IMR-90 (cell line): ENCODE data around the gene RAB3C. TPM values are rescaled to one million over a fixed set of nuclear protein-coding genes. Genes with fewer than 3 reads are reported as not detected.

Experiments used
- ATAC-seq: fragments of 200-7000 bp; cut with Tn5 transposase; 2 replicates; pipeline ENCODE4 v1.9.1; 2020; ENCODE audit warnings: low read depth, mild to moderate bottlenecking, moderate library complexity
- BruUV-seq: library from RNA; stranded (reverse); fragments of 400-500 nt; replicated peaks from 2 replicates; lab custom pipeline; 2021; lab: Mats Ljungman, UMichigan
- CTCF ChIA-PET: fragments of 300-600 bp; formaldehyde crosslinking; extraction: SDS; loops from one replicate; lab custom pipeline; 2021; ENCODE audit warnings: antibody characterized with exemption; lab: Yijun Ruan, JAX
- POLR2A ChIA-PET: fragments of 300-600 bp; sonication (Branson Sonifier 250); formaldehyde crosslinking; loops from one replicate; lab custom pipeline; 2022; ENCODE audit warnings: antibody characterized with exemption; ENCODE audit not compliant: unreplicated experiment; lab: Charles Lee
- DNase-seq: peaks from one replicate; pipeline ENCODE4 v3.0.0; 2013
- H2AFZ ChIP-seq: replicated peaks from 2 replicates; pipeline ENCODE3; 2013; ENCODE audit warnings: low read length, mild to moderate bottlenecking; ENCODE audit not compliant: poor library complexity
- H2AK5ac ChIP-seq: 2 replicates; pipeline ENCODE4 v1.6.1; 2013; ENCODE audit warnings: low read depth, low read length, inconsistent platforms
- H2AK9ac ChIP-seq: replicated peaks from 2 replicates; pipeline ENCODE3; 2013; ENCODE audit warnings: mild to moderate bottlenecking, low read depth, low read length, moderate library complexity; ENCODE audit not compliant: poor library complexity
- H2BK120ac ChIP-seq: 2 replicates; pipeline ENCODE4 v1.6.1; 2013; ENCODE audit warnings: low read depth, low read length, inconsistent platforms
- H2BK15ac ChIP-seq: 3 replicates; pipeline ENCODE4 v1.6.1; 2013; ENCODE audit warnings: low read depth, low read length, inconsistent platforms
- H2BK20ac ChIP-seq: 2 replicates; pipeline ENCODE4 v1.6.1; 2013; ENCODE audit warnings: low read depth, mild to moderate bottlenecking, inconsistent platforms, low read length, moderate library complexity
- H2BK5ac ChIP-seq: 2 replicates; pipeline ENCODE4 v1.6.1; 2013; ENCODE audit warnings: mild to moderate bottlenecking, low read depth, low read length, inconsistent platforms; ENCODE audit not compliant: poor library complexity, severe bottlenecking
- H3K14ac ChIP-seq: replicated peaks from 2 replicates; pipeline ENCODE4 v1.6.1; 2013; ENCODE audit warnings: low read depth, low read length, inconsistent platforms
- H3K18ac ChIP-seq: 2 replicates; pipeline ENCODE4 v1.6.1; 2013; ENCODE audit warnings: low read depth, low read length, control low read depth
- H3K23ac ChIP-seq: 2 replicates; pipeline ENCODE4 v1.6.1; 2013; ENCODE audit warnings: low read depth, low read length, inconsistent platforms
- H3K27ac ChIP-seq: 2 replicates; pipeline ENCODE4 v1.5.1; 2013; ENCODE audit warnings: mild to moderate bottlenecking, control low read depth, low read length; ENCODE audit not compliant: insufficient read depth
- H3K27me3 ChIP-seq: 2 replicates; pipeline ENCODE4 v1.6.1; 2013; ENCODE audit warnings: low read length; ENCODE audit not compliant: control insufficient read depth, insufficient read depth
- H3K36me3 ChIP-seq: 2 replicates; pipeline ENCODE4 v1.6.1; 2013; ENCODE audit warnings: low read length, mixed read lengths; ENCODE audit not compliant: control insufficient read depth, insufficient read depth
- H3K4ac ChIP-seq: 2 replicates; pipeline ENCODE4 v1.6.1; 2013; ENCODE audit warnings: low read depth, low read length, inconsistent platforms
- H3K4me1 ChIP-seq: 2 replicates; pipeline ENCODE4 v1.6.1; 2013; ENCODE audit warnings: low read length, mixed read lengths; ENCODE audit not compliant: control insufficient read depth, insufficient read depth
- H3K4me2 ChIP-seq: 2 replicates; pipeline ENCODE4 v1.6.1; 2013; ENCODE audit warnings: low read depth, mild to moderate bottlenecking, control low read depth, low read length, moderate library complexity
- H3K4me3 ChIP-seq: 2 replicates; pipeline ENCODE4 v1.5.1; 2013; ENCODE audit warnings: low read depth, mild to moderate bottlenecking, control low read depth, low read length, moderate library complexity; ENCODE audit not compliant: insufficient read depth
- H3K56ac ChIP-seq: 2 replicates; pipeline ENCODE4 v1.6.1; 2013; ENCODE audit warnings: low read length, inconsistent platforms; ENCODE audit not compliant: insufficient read depth; ENCODE audit errors: extremely low read depth
- H3K79me1 ChIP-seq, 2 experiments: 2 replicates each; pipeline ENCODE4 v1.6.1; 2013; ENCODE audit warnings: low read length in 2 of 2, inconsistent platforms in 1 of 2, low read depth in 1 of 2
- H3K9ac ChIP-seq: 2 replicates; pipeline ENCODE4 v1.6.1; 2013; ENCODE audit warnings: low read depth, low read length, control low read depth
- H3K9me1 ChIP-seq: 2 replicates; pipeline ENCODE4 v1.6.1; 2013; ENCODE audit warnings: low read length, inconsistent platforms; ENCODE audit not compliant: insufficient read depth
- H3K9me3 ChIP-seq: 2 replicates; pipeline ENCODE4 v1.6.1; 2013; ENCODE audit warnings: low read length; ENCODE audit not compliant: control insufficient read depth, insufficient read depth
- H4K20me1 ChIP-seq: 2 replicates; pipeline ENCODE4 v1.6.1; 2013; ENCODE audit warnings: low read length, inconsistent platforms; ENCODE audit not compliant: insufficient read depth
- H4K5ac ChIP-seq: 2 replicates; pipeline ENCODE4 v1.6.1; 2013; ENCODE audit warnings: mild to moderate bottlenecking, low read depth, low read length, control low read depth
- H4K8ac ChIP-seq, 2 experiments: 2 replicates each; pipeline ENCODE4 v1.6.1; 2013; ENCODE audit warnings: low read depth in 2 of 2, low read length in 2 of 2, control low read depth in 1 of 2, inconsistent platforms in 1 of 2
- H4K91ac ChIP-seq: 2 replicates; pipeline ENCODE4 v1.6.1; 2013; ENCODE audit warnings: low read depth, low read length, inconsistent platforms; ENCODE audit not compliant: insufficient read depth
- CHD1 ChIP-seq: IDR thresholded peaks from 2 replicates; pipeline ENCODE4 v1.6.1; 2012; ENCODE audit warnings: low read depth, low read length, improper control_type of control experiment
- ELK1 ChIP-seq: fragments of 150-350 bp; IDR thresholded peaks from 2 replicates; pipeline ENCODE4 v1.6.1; 2016; ENCODE audit warnings: low read depth, mild to moderate bottlenecking, low read length, moderate library complexity, borderline replicate concordance
- RAD21 ChIP-seq: IDR thresholded peaks from 2 replicates; pipeline ENCODE4 v1.6.1; 2012; ENCODE audit warnings: low read length, improper control_type of control experiment
- RFX5 ChIP-seq: IDR thresholded peaks from 2 replicates; pipeline ENCODE4 v1.8.0; 2012; ENCODE audit warnings: low read depth, mild to moderate bottlenecking, low read length, moderate library complexity
- WGBS, 2 experiments: methylation state at CpG; one replicate each; pipeline versions ENCODE4 v1.1.5 to v1.1.7; 2013; ENCODE audit warnings: missing lambda C conversion rate in 2 of 2; ENCODE audit not compliant: insufficient read length in 1 of 2; ENCODE audit errors: extremely low coverage in 2 of 2; 5-methylcytosine and 5-hydroxymethylcytosine counted together
- dilution Hi-C: fragments of 300-500 bp; cut with HindIII; formaldehyde crosslinking; loops from one replicate; pipeline ENCODE4 v1.14.3; 2018; ENCODE audit warnings: low sequenced_read_pairs; ENCODE audit not compliant: unreplicated experiment
- in situ Hi-C: fragments of 300-500 bp; cut with MboI; formaldehyde crosslinking; loops from 3 replicates; pipeline ENCODE4 v1.14.3; 2019; ENCODE audit warnings: low sequenced_read_pairs, inconsistent platforms, mixed read lengths
- intact Hi-C: fragments of 100-400 bp; cut with micrococcal nuclease; formaldehyde crosslinking; loops from 2 replicates; pipeline ENCODE4 v1.10.0; 2022
- polyA plus RNA-seq, 3 experiments: library from polyadenylated mRNA; depleted of rRNA; stranded (reverse); fragments of >200 nt; gene quantifications; 2 replicates each; pipeline ENCODE4 v1.2.3, GENCODE V29; 2012; ENCODE audit warnings: low replicate concordance in 1 of 3
- total RNA-seq: library from RNA; depleted of rRNA; stranded (reverse); fragments of >200 nt; gene quantifications from 2 replicates; pipeline ENCODE4 v1.2.3, GENCODE V29; 2012

The RAB3C gene
- total and polyA plus RNA-seq, 2 of the 4 experiments (the other 2 are of a cell fraction): not detected

- Histone ChIP-seq H3K79me1 (no peaks in the 10 kb centered on the region), H3K9me1 (no peaks in the 10 kb centered on the region), H3K23ac (no peak overlapping the region), H2AFZ (no peak overlapping the region), H3K9me3 (no peaks in the 10 kb centered on the region), H3K4me3 (no peak overlapping the region), H3K4me1 (no peaks in the 10 kb centered on the region), H2BK15ac (no peak overlapping the region), H3K36me3 (no peaks in the 10 kb centered on the region), H2AK5ac (no peak overlapping the region), H4K8ac (no peak overlapping the region), H3K27me3 (no peaks in the 10 kb centered on the region), H2AK9ac (no peak overlapping the region), H2BK120ac (no peak overlapping the region), H3K4me2 (no peak overlapping the region), H3K14ac (no peak overlapping the region), H3K9ac (no peak overlapping the region), H2BK5ac (no peak overlapping the region), H2BK20ac (no peak overlapping the region), H4K5ac (no peak overlapping the region), H3K18ac (no peak overlapping the region), H4K91ac (no peak overlapping the region), H3K27ac (no peak overlapping the region), H3K4ac (no peak overlapping the region), H4K20me1 (no peaks in the 10 kb centered on the region), H3K56ac (no peak overlapping the region)
- ChIA-PET POLR2A (interaction anchor here (0.6 kb wide), 1 partner anchor 55 kb away, joined by 5 read pairs; no protein-coding TSS in a partner anchor), CTCF (interaction anchor here (0.6 kb wide), 1 partner anchor 16 kb away, joined by 4 read pairs; no protein-coding TSS in a partner anchor)
- in situ Hi-C loops (no loop called here), intact Hi-C loops (no loop called here), dilution Hi-C loops (no loop called here)
- DNase-seq: no peak
- no peak for TF ChIP-seq CHD1
- no peak for TF ChIP-seq RAD21
- TF ChIP-seq RFX5: no peak
- TF ChIP-seq ELK1: no peak
- BruUV-seq: no TSS peak
- WGBS, 2 experiments: no CpG with 5 or more reads among the region's 6 CpGs
- ATAC-seq: no peak
Observed at GRCh38 chr5:58754250-58754649, 171.4 kb downstream of the RAB3C start.
